OCI-LY7 (cell line): ENCODE results near the gene ANXA3.

Source experiments
- CTCF ChIP-seq: fragments of 200-600 bp; sonication (generic); conservative IDR thresholded peaks from 2 replicates; pipeline ENCODE4 v1.5.1; 2014; ENCODE audit warnings: mild to moderate bottlenecking, antibody characterized with exemption, low read length, moderate library complexity, mixed read lengths
- EZH2phosphoT487 ChIP-seq: fragments of 200-600 bp; sonication (generic); IDR thresholded peaks from 2 replicates; pipeline ENCODE4 v1.6.1; 2018; ENCODE audit warnings: low read depth, borderline replicate concordance, mild to moderate bottlenecking, mixed run types, antibody characterized with exemption, low read length, moderate library complexity, mixed read lengths

DNA sequence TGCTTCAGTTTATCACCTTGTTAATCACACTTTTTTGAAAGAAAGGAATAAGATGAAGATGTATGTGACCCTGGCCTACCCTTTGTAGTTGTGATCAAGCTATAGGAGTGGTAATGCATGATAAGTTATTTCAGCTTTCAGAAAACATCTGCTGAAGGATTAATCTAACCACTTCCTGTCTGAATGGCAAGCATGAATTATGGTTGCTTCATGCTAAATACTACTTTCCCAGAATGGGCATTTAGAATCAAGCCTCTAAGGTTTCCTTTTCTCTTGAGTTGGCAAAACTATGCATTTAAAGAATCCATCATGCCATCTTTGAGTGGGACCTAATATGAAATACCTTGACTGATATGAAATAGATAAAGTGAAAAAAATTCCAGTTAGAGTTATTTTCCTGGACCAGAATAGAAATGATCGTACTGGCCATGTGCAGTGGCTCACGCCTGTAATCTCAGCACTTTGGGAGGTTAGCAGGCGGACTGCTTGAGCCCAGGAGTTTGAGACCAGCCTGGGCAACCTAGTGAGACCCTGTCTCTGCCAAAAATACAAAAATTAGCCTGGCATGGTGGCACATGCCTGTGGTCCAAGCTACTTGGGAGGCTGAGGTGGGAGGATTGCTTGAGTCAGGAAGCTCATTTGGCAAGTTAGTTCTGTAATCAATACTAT lies 59.1 kb downstream of the ANXA3 start:
- TF ChIP-seq CTCF = no peak
- no peak for TF ChIP-seq EZH2phosphoT487
